Fibroblast of the conjunctiva (primary cell): Measurements from ENCODE around the gene CNN2.

ENCODE experiments used
- DNase-seq: peaks from one replicate; pipeline ENCODE4 v3.0.0-alpha.2; 2010; ENCODE audit warnings: low read depth

The CNN2 gene

GRCh38 chr19:1065606-1066109 is 39.2 kb downstream of the CNN2 start:
- no peak for DNase-seq

DNA sequence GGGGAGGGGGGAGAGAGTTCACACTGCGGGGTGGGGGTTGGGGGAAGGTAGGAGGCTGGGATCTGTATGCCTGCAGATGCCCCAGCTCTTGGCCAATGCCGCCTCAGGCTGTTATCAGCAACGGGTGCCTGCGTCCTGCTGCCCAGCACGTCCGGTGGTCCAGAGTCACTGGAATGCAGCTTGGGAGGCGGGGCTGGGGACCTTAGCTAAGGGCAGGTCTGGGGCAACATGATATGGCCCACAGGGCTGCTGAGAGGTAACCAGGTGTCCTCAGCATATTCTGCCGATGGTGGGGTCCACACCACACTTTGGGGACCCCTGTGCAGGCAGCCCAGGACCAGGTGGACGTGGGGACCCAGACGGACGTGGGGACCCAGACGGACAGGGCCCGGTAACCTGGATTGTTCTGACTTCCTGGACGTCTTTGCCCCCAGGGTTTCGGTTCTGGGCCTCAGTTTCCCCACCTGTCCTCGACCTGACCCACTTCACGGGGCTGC is 39.9 kb downstream of the CNN2 start:
- no peak for DNase-seq

- no peak for DNase-seq
These were observed 40.4 kb downstream of the CNN2 start, which contains the start of gene ARHGAP45 for GRCh38 chr19:1066748-1067340. ARHGAP45 (plus strand) TSS chr19:1067167; CDS start chr19:1067406, 239 bp downstream.

- no peak for DNase-seq
These were observed 41.0 kb downstream of the CNN2 start for GRCh38 chr19:1067341-1067957.

DNA sequence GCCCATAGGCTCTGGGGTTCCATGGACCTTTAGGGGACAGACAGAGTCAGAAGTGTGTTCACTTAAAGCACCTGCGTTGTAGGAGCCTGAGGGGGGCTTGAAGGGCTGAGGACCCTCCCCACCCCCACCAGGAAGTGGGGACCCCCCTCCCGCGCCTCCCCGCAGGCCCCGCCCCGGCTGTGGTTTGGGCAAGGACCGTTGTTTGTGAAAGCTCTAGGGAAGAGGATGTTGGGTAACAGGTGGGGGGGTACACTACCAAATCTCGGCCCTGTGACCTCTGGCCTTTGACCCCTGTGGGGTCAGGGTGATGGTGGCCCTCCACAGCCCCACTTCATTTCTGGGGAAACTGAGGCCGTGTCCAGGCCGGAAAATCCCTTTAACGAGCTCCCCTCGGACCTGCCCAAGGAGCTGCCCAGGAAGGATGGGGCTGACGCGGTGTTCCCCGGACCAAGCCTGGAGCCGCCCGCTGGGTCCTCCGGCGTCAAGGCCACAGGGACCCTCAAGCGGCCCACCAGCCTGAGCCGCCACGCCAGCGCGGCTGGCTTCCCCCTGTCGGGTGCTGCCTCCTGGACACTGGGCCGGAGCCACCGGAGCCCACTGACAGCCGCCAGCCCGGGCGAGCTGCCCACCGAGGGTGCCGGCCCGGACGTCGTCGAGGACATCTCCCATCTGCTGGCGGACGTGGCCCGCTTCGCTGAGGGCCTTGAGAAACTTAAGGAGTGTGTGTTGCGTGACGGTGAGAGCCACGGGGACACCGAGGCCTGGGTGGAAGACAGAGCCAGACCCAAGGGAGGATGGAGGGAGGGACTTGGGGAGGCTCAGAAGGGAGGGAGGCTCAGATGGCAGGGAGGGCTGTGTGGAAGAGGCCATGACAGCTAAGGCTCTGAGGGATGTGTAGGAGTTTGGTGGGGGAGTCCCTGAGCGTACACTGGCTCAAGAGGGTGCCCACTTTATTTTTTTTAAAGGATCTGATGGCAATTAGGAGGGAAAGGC is 41.9 kb downstream of the CNN2 start:
- DNase-seq: no peak

GRCh38 chr19:1069009-1069779 is 42.8 kb downstream of the CNN2 start:
- no peak for DNase-seq

- no peak for DNase-seq
These were observed 44.1 kb downstream of the CNN2 start for GRCh38 chr19:1070576-1070930.

DNA sequence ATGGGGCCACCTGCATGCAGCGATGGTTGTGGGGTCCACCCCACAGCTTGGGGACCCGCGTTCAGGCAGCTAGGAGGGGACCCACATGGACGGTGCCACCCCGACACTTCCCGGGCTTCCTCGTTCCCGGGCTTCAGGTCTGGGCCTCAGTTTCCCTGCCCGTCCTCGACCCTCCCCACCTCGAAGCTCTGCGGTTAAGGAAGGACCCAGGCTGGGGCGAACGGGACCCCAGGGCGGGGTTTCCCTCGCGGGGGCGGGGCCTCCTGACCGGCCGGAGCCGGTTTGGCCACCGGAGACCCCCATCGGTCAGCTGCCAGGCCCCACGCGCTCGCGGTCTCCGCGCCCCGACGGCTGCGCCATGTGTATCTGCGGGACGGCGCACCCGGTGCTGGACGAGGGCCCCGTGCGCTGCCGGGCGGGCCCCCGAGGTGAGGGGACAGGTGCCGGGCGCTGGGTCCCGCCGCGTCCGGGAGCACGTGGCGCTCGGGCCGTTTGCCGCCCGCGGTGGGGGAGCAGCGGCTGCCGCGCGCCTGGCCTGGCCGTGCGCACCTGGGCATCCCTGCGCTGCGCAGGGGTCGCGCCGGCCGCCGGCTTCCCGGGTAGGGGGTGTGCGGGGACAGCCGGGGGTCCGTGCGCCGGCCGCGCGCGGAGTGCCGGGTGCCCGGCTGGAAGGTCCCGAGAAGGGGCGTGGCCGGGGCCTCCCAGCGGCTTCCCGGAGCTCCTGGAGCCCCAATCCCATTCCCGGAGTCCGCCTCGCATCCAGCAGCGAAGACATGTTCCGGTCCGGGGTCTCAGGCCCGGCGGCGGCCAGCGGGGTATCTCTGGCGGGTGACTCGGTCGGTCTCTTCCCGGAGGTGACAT is 44.8 kb downstream of the CNN2 start:
- DNase-seq: no peak

DNA sequence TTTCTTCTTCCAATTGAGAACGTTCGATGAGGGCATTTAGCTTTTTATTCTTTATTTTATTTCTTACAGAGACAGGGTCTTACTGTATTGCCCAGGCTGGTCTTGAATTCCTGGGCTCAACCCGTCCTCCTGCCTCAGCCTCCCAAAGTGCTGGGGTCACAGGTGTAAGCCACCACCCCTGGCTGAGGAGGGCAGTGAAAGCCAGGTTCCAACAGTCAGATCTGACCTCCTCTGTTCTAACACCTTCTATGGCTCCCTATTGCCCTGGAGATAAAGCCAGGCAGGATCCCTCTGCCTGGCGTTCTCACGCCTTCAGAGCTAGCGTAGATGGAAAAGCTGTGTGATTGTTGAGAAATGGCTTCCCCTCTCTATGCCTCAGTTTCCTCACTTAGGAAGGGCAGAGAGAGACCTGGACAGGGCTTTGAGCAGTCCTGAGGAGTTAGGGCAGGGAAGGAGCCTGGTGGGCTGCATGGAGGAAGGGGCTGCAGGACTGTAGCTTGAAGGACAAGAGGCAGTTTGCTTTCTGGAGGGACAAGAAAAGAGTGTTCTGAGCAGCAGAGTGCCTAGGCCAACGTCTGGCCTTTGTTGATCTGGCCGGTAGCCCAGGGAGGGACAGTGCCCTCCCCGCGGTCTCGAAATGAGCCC is 46.1 kb downstream of the CNN2 start:
- no peak for DNase-seq

DNA sequence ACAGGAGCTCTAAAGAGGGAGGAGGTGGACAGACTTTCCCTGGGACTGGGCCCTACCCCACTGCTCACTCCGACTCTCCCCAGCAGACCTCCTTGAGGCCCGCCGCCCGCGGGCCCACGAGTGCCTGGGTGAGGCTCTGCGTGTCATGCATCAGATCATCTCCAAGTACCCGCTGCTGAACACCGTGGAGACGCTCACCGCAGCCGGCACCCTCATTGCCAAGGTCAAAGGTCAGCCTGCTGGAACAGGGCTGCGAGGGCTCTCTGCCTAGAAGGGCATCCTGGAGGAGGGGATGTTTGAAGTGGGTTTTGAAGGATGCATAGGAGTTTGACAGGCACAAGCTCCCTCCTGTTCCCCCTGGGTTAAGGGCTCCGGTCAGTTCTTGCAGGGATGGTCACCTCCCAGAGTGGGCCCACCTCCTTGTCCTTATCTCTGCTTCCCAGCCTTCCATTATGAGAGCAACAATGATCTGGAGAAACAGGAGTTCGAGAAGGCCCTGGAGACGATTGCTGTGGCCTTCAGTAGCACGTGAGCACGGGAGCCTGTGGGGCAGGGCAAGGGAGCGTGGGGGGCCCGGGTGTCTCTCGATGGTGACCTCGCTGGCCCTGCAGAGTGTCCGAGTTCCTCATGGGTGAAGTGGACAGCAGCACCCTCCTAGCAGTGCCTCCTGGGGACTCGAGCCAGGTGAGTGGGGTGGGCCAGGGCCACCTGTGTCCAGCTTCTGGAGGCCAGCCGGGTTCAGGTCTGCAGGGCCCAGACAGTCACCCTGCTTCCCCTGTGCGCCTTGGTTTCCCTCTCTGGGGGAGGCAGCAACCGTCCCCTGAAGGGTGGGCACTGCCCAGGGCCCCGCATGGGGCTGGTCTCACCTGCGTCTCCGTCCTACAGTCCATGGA is 46.9 kb downstream of the CNN2 start:
- DNase-seq: no peak

GRCh38 chr19:1073956-1074517 is 47.6 kb downstream of the CNN2 start:
- no peak for DNase-seq

DNA sequence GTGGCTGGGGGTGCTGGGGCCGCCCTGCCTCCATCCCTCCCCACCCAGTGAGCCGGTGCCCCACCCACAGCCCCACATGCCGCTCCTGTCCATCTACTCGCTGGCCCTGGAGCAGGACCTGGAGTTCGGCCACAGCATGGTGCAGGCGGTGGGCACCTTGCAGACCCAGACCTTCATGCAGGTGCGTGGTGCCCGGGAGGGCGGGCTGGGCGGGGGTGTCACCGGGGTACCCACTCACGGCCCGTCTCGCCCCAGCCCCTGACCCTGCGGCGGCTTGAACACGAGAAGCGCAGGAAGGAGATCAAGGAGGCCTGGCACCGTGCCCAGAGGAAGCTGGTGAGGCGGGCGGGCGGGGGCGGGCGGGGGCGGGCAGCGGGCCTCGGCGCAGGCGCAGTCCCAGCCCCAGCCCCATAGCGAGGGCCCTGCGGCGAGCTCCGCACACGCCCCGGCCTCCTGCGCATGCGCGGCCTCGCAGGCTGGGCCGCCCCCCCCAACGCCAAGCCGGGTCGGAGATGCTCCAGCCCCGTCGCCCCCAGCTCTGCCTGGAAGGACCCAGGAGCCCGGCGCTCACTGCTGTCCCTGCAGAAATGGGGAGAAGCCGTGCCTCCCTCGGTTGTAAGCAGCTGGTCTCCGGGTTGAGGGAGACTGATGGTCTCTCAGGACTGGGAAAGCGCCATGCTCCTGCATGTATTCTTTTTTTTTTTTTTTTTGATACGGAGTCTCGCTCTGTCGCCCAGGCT is 48.3 kb downstream of the CNN2 start:
- no peak for DNase-seq

GRCh38 chr19:1076046-1076386 is 49.6 kb downstream of the CNN2 start:
- DNase-seq: no peak

DNA sequence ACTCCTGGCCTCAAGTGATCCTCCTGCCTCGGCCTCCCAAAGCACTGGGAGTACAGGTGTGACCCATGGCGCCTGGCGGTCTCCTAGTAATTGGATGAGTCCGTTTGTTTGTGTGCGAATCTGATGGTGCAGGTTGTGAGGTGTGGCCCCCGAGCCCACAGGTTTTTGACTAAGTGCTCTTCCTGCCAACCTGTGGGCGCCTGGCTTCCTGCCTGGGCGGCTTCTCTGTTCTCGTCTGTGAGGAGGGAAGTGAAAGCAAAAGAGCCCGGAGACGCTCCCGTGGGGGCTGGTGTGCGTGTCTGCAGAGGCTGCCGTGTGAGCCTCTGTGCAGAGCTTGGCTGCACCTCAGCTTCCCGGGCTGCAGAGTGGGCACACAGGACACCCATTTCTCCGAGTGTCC is 50.5 kb downstream of the CNN2 start:
- no peak for DNase-seq

- DNase-seq: no peak
These were observed 53.2 kb downstream of the CNN2 start for GRCh38 chr19:1079566-1080111.

GRCh38 chr19:1080360-1081161 is 54.2 kb downstream of the CNN2 start:
- DNase-seq: no peak
